Measurements from ENCODE around the gene CPEB3.
"Not testable (repeated sequence)": the region's sequence is repeated elsewhere in the genome, so short reads cannot be mapped to it uniquely, and the experiment has no call there.

Gene CPEB3

DNA sequence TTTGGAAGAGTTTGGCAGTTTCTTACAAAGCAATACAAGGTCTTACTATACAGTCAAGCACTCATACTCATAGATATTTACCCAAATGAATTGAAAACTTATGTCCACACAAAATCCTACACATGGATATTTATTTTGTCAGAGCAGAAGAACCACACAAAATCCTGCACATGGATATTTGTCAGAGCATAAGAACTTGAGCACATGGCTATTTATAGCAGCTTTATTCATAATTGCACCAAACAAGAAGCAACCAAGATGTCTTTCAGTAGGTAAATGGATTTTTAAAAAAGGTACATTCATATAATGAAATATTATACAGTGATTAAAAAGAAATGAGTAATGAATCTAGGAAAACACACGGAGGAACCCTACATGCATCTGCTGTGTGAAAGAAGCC lies 251.9 kb downstream of the CPEB3 start:
- DNase-seq (ENCODE audit: low read depth in 2 of 2), result no peak

- DNase-seq (ENCODE audit: low read depth in 2 of 2), result not testable (repeated sequence)
Observed at GRCh38 chr10:92033070-92033469, 257.8 kb downstream of the CPEB3 start.

GRCh38 chr10:92031580-92031979 lies 259.3 kb downstream of the CPEB3 start:
- DNase-seq (ENCODE audit: low read depth in 2 of 2), result no peak

- no peak for DNase-seq (ENCODE audit: low read depth in 2 of 2)
Observed at GRCh38 chr10:92027141-92027540, 263.7 kb downstream of the CPEB3 start.

DNA sequence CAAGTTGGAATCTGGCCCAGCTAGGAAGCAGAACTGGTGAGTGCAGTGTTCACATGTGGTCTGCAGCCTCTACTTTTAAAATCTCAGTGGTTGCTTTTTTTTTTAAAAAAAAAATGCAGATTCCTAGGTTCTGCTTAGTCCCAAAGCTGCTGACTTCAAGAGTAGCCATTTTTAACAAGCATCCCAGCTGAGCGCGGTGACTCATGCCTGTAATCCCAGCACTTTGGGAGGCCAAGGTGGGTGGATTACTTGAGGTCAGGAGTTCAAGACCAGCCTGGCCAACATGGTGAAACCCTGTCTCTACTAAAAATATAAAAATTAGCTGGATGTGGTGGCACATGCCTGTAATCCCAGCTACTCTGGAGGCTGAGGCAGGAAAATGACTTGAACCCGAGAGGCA lies 265.5 kb downstream of the CPEB3 start:
- not testable (repeated sequence) for DNase-seq (ENCODE audit: low read depth in 2 of 2)

DNA sequence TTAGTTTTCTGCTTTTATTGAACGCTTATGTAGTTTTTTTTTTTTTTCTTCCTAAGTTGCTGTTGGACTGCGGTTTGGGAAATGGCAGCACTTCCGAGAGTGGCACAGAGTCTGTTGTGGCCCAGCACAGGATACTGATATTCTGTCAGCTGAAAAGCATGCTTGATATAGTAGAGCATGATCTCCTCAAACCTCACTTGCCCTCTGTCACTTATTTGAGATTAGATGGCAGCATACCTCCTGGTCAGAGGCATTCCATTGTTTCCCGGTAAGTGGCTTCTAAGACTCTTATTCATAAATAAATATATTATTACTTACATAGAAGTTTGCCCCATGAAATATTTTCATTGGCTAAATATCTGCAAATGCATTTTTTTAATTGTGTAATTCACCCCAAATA lies 266.2 kb downstream of the CPEB3 start:
- DNase-seq (ENCODE audit: low read depth in 2 of 2), result no peak

GRCh38 chr10:92014620-92015019 lies 276.3 kb downstream of the CPEB3 start:
- DNase-seq (ENCODE audit: low read depth in 2 of 2), result no peak

GRCh38 chr10:92011560-92012214 lies 279.2 kb downstream of the CPEB3 start:
- DNase-seq (ENCODE audit: low read depth in 2 of 2), result no peak

- no peak for DNase-seq (ENCODE audit: low read depth in 2 of 2)
Observed at GRCh38 chr10:92010047-92010735, 280.7 kb downstream of the CPEB3 start.

DNA sequence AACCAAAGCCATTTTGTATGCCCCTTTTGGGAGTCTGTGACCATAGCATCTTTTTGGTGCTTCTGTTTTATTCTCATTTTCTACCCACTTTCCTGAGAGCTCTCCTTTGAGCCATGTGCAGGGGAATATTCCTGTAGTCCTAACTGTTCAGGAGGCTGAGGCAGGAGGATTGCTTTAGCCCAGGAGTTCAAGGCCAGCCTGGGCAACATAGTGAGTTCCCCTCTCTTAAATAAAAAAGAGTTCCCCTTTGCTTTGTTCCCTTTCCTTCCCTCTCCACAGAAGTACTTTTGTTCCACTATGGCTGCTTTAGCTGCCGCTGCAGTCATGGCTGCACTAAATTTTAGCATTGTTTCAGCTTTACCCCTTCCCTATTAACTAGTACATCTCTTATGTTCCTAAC lies 281.4 kb downstream of the CPEB3 start:
- no peak for DNase-seq (ENCODE audit: low read depth in 2 of 2)

- DNase-seq (ENCODE audit: low read depth in 2 of 2), result no peak
Observed at GRCh38 chr10:92005978-92006377, 284.9 kb downstream of the CPEB3 start.

DNA sequence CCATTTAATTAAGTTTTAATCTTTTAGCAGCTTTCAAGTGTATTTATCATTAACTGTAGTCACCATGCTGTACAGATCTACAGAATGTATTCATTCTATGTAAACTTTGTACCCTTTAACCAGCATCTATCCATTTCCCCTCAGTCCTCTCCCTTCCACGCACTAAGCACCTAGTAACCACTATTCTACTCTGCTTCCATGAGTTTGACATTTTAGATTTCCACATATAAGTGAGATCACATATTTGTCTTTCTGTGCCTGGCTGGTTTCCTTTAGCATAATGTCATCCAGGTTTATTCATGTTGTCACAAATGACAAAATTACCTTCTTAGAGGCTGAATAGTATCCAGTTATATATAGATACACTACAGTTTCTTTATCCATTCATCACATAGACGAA lies 287.6 kb downstream of the CPEB3 start:
- no peak for DNase-seq (ENCODE audit: low read depth in 2 of 2)

GRCh38 chr10:92001995-92002394 lies 288.9 kb downstream of the CPEB3 start:
- DNase-seq (ENCODE audit: low read depth in 2 of 2), result no peak

DNA sequence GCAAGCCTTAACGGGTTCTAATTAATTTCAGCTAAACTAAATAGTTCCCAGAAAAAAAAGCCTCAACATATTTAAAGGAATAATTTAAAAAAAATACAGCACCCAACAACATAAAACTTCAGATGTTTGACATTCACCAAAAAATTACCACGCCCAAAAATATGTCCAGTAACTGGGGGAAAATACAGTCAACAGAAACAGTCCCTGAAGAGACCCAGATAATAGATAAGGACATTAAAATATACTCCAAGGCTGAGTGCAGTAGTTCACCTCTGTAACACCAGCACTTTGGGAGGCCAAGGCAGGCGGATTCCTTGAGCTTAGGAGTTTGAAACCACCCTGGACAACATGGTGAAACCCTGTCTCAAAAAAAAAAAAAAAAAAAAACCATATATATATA lies 289.3 kb downstream of the CPEB3 start:
- no peak for DNase-seq (ENCODE audit: low read depth in 2 of 2)
